BJ (cell line): Measurements from ENCODE around the gene EZH2. TPM values are rescaled to one million over a fixed set of nuclear protein-coding genes. Genes with fewer than 3 reads are reported as not detected.

Source experiments
- CTCF ChIA-PET: fragments of 350-600 bp; formaldehyde crosslinking; extraction: SDS; loops from one replicate; lab custom pipeline; 2021; ENCODE audit warnings: antibody characterized with exemption, inconsistent platforms; lab: Yijun Ruan, JAX
- POLR2A ChIA-PET: fragments of 300-600 bp; sonication (Branson Sonifier 250); formaldehyde crosslinking; extraction: SDS; loops from one replicate; lab custom pipeline; 2021; ENCODE audit warnings: antibody characterized with exemption; lab: Charles Lee
- DNase-seq: peaks from one replicate; pipeline ENCODE4 v3.0.0-alpha.2; 2011; ENCODE audit warnings: low read depth
- H3K27me3 ChIP-seq: 2 replicates; pipeline ENCODE4 v1.6.0; 2011; ENCODE audit warnings: low read length; ENCODE audit not compliant: control insufficient read depth, insufficient read depth
- H3K36me3 ChIP-seq: 2 replicates; pipeline ENCODE4 v1.5.1; 2011; ENCODE audit warnings: low read length; ENCODE audit not compliant: control insufficient read depth, insufficient read depth
- H3K4me3 ChIP-seq: 2 replicates; pipeline ENCODE4 v1.5.1; 2011; ENCODE audit warnings: low read depth, mild to moderate bottlenecking, control low read depth, low read length
- CTCF ChIP-seq: IDR thresholded peaks from 2 replicates; pipeline ENCODE4 v1.5.1; 2011; ENCODE audit warnings: low read depth, mild to moderate bottlenecking, control low read depth, inconsistent platforms, low read length, moderate library complexity; ENCODE audit not compliant: insufficient read depth
- polyA plus RNA-seq: library from polyadenylated mRNA; depleted of rRNA; stranded (reverse); fragments of >200 nt; gene quantifications from 2 replicates; pipeline ENCODE4 v1.2.3, GENCODE V29; 2011

Gene EZH2
- polyA plus RNA-seq, 1 experiment: 11.0 TPM

- no peak for TF ChIP-seq CTCF
- H3K36me3 ChIP-seq: no peaks in the 10 kb centered on the region
- no peak for DNase-seq
- no peak overlapping the region for H3K4me3 ChIP-seq
- no peaks in the 10 kb centered on the region for H3K27me3 ChIP-seq
- ChIA-PET CTCF (no interaction called here), POLR2A (no interaction called here)
Observed at GRCh38 chr7:148863324-148863723, 20.8 kb downstream of the EZH2 start.

GRCh38 chr7:148862481-148862880 lies 21.6 kb downstream of the EZH2 start:
- TF ChIP-seq CTCF: no peak
- Histone ChIP-seq H3K27me3 (no peaks in the 10 kb centered on the region), H3K4me3 (no peak overlapping the region), H3K36me3 (no peaks in the 10 kb centered on the region)
- CTCF ChIA-PET: interaction anchor here (1.5 kb wide), 1 partner anchor 11 kb away, joined by 3 read pairs; no protein-coding TSS in a partner anchor
- no peak for DNase-seq
- POLR2A ChIA-PET: interaction anchor here (0.5 to 0.6 kb wide), 2 partner anchors 165 to 284 kb away, joined by 4 to 18 read pairs; no protein-coding TSS in a partner anchor

GRCh38 chr7:148858489-148858888 lies 25.6 kb downstream of the EZH2 start:
- ChIA-PET POLR2A (no interaction called here), CTCF (interaction anchor here (1.0 to 1.2 kb wide), 2 partner anchors 13 to 15 kb away, joined by 3 to 4 read pairs; no protein-coding TSS in a partner anchor)
- DNase-seq: no peak
- Histone ChIP-seq H3K27me3 (no peaks in the 10 kb centered on the region), H3K36me3 (no peaks in the 10 kb centered on the region), H3K4me3 (no peak overlapping the region)
- TF ChIP-seq CTCF: no peak

GRCh38 chr7:148856891-148857290 lies 27.2 kb downstream of the EZH2 start:
- TF ChIP-seq CTCF: no peak
- no peak for DNase-seq
- no peaks in the 10 kb centered on the region for H3K36me3 ChIP-seq
- CTCF ChIA-PET: interaction anchor here (0.7 to 1.5 kb wide), 11 partner anchors 13 to 158 kb away, joined by 3 to 12 read pairs (median 4); partner anchors contain the start of gene CUL1
- no peaks in the 10 kb centered on the region for H3K27me3 ChIP-seq
- POLR2A ChIA-PET: no interaction called here
- H3K4me3 ChIP-seq: no peak overlapping the region

- ChIA-PET POLR2A (no interaction called here), CTCF (interaction anchor here (0.7 to 2.0 kb wide), 15 partner anchors 10 to 281 kb away, joined by 3 to 12 read pairs (median 4); partner anchors contain the start of gene CUL1)
- H3K36me3 ChIP-seq: no peaks in the 10 kb centered on the region
- no peak for TF ChIP-seq CTCF
- no peak for DNase-seq
- no peak overlapping the region for H3K4me3 ChIP-seq
- H3K27me3 ChIP-seq: no peaks in the 10 kb centered on the region
Observed at GRCh38 chr7:148856578-148856881, 27.6 kb downstream of the EZH2 start.
